ENCODE results near the gene OPCML.

Gene OPCML

DNA sequence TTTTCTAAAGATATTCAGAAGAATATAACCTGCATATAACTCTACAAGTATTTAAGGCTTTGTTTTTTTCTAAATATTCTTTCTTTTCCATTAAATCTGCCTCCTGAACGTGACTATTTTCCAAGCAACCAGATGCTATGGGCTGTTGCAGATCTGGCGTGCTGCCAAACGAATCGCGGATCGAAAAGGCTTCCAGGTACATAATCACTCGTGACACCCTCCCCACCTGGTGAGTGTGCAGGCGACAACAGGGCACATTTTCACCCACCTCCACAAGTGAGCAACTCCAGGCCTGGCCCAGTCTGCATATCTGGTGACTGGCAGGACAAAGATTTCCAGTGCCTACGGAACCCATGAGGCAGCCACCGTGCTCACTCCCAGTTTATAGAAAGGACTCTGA, 660.1 kb downstream of the OPCML start:
- DNase-seq: no peak

DNA sequence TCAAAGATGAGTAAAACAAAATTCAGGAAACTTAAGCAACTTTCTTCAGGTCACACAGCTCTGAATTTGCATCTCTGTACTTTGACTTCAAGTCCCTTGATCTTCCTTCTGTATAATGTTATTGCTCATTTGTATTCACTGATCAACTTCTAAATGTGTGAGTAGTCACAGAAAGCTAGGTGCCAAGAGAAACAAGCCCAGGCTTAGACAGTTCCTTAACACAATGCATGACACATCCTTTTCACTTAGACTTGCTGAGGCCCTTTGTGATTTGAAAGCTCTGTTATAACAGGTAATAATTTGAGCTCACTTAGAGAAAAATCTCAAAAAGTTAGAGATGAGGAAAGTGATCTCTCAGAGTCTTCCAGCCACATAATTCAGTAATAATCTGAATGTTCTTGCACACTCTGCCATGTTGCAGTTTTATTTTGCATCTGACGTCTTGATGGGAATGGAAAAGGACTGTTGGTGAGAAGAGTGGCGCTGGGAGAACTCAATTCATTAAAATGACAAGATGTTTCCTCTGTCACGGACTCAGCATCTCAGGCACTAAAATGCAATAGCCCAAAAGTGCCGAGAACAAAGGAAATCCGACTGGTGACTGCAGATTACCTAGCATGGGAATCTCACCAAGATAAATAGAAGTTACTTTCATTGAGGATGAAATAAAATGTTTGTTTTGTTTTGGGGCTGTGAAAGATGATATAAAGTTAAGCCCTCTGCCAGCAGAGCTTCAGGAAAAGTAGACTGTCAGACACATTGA, 665.3 kb downstream of the OPCML start:
- DNase-seq: no peak

DNA sequence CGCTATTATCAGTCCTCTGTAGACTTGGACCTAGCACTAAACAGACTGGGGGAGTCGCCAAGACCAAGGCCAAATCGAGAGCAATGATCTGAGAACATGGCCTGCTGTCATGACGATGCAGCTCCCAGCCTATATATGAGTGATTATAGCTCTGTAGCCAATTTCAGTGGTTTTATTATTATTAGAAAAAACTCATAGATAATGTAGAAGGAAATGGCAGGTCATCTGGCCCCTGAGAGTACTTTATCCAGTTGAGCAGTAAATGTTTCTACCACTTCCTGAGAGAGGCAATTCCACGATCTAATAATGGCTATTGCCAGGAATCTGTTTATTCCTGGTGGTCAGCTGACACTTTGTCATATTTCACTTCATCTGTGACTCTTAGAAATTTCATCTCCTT, 666.7 kb downstream of the OPCML start:
- no peak for DNase-seq

DNA sequence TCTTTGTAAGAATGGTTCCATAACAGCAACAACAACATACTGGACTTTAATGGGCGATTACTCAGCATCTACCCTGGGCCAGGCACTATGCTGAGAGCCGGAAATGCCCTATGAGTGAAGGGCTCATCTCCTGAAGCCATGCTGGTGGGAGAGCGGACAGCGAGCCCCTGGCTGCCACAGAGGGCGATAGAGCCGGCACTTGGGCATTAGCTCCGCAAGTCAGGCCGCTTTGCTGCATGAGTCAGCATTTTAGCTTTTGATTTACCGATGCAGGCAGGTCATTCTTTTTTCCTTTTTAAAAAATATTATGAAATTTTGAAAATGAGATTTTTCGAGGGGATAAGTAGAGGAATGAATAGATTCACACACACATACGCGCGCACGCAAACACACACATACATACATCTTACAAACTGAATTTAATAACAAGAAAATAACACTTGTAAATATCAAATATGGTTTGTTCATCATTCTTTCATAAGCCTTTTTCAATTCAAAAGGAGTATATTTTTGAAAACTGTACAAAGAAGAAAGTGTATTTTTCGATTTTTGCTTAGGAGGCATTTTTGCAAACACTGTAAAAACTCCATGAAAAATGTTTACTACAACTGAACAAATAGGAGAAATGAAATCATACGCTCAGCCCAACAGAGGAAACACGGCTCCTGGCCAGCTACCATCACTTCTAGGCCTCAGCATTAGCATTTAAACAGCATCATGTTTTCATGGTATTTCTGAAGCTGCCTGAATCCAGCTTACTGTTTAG, 667.3 kb downstream of the OPCML start:
- DNase-seq: no peak

DNA sequence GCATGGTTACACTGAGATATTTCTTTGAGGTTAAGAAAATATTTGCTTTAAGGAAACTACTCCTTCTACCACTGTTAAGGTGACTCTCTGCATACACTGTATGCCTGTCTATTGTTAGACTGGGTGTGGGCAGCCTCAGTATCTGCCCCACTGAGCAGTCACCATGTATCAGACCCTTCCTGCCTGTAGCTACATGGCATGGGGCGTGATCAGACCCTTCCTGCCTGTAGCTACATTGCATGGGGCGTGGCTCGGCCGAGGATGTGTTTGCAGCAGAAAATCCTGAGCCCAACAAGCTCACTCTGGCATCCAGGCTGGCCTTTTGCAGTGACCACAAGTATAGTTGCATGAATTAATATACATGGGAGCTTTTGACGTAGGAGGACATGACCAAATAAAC, 669.4 kb downstream of the OPCML start:
- DNase-seq: no peak

DNA sequence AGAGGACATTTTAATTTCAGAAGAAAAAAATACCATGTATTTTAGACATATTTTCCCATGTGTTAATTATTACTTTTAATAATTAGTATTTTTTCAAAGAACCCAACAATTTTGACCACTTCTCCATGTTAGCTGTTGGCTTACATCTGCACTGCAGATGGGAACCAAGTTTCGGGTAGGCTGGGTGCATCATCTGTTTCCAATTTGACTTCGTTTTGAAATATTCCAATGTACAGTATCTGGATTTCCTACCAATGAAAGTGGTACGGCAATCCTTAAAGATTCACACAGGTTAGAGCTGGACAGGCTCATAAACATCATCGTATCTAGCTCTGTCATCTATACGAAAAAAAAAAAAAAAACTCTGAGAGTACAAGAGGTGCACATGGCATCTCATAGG, 670.2 kb downstream of the OPCML start:
- no peak for DNase-seq

DNA sequence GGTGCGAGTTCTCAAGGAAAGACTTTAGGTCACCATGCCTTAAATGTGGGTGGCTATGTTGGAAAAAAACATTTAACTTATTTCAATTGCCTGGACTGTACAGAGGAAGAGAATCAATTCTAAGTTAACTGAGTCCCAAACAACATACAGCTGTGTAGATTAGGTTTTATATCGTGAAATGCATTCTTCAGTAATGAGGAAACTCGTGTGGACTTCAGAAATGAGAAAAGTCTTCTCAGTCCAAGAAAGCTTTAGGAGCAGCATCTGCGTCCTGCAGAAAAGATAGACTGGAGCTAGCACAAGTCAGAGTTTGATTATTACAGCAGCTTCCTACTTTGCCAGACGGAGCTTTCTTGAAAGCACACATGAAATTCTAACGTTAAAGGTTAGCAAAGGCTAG, 673.0 kb downstream of the OPCML start:
- no peak for DNase-seq

DNA sequence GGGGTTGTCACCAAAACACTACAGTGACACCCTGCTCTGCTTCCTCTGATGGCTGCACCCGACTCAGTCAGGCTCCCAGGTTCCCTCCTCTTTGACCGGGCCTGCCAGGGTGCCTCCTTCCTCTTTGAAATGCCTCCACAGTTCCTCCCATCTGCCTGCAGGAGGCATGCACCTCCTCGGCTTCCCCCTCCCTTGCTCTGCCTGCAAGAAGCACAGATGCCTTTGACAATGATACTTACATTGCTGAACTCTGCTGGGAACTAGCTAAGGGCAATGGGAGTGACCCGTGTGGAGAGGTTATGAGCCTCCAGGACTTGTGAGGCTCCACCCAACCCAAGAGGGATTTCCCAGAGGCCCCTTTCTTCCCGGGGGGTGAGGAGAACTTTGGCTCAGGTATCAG, 674.1 kb downstream of the OPCML start:
- DNase-seq: no peak

DNA sequence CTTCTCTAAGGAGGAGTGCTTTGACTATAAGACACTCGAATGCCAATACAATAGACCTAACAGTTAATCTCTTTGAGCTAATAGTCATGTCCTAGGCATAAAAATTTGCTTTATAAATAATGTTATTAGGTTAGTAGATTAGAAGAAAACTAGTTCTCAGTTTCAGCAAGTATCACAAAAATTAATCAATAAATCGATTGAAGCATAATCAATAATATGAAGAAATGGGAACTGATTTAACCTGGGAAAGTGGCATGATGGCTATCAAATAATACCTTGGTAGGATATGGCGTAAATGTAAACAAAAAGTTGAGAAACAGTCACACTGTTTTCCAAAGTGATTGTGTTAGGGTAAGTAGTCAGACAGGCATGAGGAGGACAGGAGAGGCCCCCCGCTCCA, 676.3 kb downstream of the OPCML start:
- no peak for DNase-seq

DNA sequence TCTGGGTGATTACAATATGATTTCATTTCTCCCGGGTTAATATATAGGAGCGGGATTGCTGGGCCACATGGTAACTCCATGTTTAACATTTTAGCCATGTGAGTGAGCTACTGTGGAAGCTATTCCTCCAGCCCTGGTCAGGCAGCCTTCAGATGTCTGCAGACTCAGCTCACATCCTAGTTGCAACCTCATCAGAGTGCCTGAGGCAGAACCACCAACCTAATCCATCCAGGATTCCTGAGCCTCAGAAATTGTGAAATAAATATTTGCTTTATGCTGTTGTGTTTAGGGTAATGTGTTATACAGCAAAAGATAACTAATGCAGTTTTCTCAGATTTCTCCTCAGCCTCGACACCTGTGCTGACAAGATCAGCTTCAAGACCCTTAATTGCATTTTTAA, 676.8 kb downstream of the OPCML start:
- no peak for DNase-seq

DNA sequence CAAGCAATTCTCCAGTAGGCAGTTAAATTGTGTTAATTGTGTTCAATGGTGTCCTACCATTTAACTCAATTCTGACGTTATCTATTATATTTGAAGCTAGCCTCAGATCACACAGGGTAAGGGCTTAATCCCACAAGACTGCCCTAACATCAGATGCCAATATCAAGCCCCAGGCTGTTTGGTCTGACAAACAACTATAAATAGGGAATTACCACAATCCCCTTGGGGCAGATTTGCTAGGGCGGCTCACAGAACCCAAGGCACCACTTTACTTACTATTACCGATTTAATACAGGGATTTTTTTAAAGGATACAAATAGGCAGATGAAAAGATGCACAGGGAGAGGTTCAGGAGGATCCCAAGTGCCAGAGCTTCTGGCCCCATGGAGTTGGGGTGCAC, 678.4 kb downstream of the OPCML start:
- no peak for DNase-seq

DNA sequence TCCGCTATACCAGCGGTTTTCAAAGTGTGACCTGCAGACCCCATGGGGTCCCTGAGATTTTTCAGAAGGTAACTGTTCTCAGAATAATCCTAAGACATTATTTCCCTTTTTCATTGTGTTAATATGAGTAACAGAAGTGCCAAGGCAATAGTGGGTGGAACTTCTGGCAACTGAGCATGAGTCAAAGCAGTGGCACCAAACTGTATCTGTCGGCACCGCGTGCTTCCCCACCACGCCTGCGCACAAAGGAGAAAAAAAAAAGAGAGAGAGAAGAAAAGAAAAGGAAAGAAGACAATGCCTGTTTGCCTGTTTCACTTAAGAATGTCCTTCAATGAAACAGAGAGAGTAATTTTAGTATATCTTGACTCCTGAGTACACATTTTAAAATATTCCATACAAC, 679.9 kb downstream of the OPCML start:
- DNase-seq: no peak

DNA sequence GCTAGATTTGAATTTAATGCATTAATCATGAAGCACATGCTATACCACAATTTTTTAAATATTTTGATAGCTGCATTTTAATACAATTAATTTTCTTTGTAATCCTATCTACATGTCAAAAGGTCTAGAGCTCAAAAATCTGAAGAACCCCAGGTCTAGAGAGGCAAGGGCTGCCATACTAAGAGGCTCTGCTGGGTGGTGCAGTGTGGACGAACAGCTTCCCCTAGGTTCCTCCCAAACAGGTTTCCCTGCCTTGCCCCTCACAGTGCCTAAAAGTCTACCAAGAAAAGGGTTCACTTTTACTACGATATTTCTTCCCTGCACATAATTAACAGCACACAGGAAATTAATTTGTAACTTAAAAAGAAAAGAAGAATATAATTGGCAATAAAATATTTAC, 681.1 kb downstream of the OPCML start:
- DNase-seq: no peak

DNA sequence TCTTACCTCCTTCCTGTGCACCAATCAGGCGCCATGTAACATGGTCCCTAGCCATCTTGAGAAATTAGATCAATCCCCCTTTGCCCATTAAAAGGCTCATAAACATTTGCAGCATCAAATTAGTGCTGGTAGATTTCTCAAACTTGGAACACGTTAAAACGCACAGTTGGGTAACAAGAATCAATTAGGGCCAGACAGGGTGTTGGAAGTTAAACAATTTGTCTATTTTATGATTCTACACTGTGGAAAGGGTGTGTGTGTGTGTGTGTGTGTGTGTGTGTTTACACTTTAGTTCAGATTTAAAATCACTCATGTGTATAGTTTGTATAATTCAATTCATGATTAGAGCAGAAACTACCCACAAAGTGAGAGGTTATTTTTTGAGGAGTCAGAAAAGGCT, 682.0 kb downstream of the OPCML start:
- no peak for DNase-seq

DNA sequence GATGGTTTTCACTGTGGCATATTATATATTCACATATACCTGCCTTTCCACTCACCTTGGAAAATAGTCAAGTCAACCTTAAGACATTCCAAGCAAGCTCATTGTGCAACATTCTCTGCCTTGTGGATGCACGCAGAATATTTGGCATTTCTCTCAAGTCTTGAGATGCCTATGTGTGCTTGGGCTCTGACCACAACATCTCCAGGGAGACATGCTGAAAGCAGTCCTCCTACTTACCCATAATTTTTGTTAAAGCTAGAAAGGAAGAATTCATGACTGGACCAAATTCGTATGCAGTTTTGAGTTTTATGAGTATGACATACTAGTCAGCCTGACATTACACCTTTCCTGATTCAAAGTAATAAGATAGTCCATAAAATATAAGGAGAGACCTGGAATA, 684.0 kb downstream of the OPCML start:
- DNase-seq: no peak

DNA sequence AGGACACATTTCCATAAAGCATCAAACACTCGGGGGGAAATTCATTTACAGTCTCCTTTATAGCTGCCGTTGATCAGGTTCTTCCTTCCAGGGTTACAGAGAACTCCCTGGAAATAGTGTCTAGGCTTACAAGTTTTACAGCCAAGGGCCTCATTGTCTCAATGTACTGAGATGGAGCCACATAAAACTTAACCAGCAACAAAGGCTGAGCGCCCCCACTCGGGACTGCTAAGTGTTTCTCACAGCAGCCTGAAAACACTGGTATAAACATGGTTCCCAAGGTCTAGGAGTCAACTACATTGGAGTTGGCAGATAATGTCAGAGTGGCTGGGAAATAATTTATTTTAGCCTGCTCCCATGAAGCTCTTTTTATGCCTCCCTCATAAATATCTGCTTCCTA, 686.2 kb downstream of the OPCML start:
- no peak for DNase-seq

DNA sequence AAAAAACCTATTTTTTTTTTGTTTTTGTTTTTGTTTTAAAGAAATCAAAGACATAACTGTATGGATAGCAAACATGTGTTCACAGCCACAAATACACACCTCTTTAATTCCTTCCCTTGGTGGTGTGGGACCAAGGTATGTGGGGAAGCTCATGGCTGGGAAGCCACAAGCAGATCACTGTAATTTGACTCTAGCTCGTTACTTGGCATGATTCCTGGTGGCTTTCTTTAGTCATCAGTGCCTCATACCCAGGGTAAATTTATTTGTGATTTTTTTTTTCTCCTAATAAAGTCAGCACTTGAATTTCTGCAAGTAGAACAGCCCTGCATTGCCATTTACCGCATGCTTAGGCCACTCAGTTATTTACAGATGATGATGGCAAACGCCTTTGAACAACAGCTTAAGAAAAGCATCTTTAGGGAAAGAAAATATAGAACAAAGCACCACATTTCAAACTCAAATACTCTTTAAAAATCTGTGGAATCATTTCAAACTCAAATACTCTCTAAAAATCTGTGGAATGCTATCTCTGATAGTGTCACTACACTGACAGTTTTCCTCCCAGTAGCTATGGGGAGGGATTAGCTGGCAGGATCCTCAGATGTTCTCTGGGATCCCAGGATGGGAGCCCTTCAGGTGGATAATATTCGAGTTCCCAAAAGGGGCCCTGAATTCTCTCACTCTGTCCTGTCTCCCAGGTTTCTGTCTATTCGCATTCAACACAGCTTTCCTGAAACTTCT, 687.2 kb downstream of the OPCML start:
- DNase-seq: no peak

DNA sequence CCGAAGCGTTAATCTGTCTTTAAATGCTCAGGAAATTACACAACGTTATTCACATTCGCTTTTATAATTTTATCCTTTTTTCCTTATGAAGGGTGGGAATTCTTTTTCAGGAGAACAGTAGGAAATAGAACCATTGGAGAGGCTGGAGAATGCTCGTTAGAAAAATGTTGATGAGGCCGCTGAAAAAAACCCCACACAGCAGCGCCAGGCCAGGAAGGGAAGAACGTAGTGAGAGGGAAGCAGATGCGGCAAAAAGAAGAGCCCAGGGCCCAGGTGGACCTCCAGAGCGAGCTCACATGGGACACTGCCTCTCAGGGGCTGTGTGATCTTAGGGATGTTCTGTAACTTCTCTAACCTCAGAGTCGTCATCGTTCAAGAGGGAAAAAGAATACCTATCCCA, 691.6 kb downstream of the OPCML start:
- DNase-seq: no peak

DNA sequence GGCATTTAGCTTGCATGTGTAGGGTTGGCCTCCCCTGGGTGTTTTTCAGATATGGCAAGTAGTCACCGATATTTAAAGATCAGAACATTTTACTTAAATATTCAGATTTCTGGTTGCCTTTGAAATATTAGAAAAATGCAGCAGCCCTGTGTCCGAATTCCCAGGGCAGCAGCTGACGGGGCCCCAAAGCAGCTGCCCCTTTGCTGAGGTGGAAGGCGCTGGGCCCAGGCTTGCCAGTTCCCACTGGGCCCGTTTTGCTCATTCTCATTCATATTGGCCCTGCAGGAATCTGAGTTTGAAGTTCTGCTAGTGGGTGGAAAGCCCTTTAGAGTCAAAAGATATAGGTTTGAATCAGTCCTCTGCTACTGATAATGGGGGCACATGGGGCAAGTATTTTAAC, 692.1 kb downstream of the OPCML start:
- no peak for DNase-seq

DNA sequence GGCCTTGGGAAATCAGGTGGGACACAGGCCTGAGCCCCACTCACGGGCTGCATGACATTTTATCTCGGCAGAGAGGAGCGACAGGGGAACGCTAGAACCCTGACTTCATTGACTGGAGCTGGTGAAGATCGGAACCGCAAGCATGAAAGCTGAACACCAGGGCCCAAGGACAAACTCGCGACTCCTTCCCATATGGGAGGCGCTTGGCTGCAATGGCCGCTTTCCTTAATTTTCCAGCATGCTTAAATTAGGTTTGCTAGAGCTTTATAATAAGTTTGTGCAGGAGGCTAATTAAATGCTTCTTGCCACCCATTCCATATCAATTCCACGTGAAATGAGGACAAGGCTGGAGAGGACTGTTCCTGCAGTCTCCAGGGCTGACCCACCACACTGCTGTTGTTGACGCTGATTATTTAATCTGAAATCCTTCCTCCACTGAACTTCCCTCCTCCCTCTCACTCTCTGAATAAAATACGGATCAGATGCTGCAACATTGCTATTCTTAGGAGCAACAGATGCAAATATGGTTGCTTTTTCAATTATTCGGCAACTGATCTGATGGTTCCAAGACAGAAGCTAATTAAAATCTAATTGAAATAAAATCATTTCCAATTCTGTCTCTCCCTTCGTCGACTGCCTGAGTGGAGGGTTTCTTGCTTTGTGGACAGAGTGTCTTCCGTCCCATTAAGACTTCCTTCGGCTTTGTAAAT, 692.9 kb downstream of the OPCML start:
- no peak for DNase-seq

DNA sequence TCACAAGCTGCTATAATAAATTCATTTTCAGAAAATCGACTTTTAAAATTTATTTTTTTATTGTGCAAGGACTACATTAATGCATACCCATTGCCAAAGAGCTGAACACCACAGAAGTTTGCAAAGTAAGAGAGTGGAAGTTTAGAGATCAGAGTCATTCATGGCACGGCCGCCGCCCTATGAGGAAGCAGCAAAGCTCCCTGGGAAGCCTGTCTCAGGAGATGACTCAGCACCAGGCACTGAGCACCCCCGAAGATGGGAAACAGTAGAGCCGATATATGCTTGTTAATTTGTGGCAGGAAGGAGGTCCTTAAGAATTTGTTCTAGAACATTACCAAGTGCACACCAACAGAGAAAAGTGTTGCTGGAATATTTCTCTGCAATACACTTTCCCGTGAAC, 693.7 kb downstream of the OPCML start:
- no peak for DNase-seq

DNA sequence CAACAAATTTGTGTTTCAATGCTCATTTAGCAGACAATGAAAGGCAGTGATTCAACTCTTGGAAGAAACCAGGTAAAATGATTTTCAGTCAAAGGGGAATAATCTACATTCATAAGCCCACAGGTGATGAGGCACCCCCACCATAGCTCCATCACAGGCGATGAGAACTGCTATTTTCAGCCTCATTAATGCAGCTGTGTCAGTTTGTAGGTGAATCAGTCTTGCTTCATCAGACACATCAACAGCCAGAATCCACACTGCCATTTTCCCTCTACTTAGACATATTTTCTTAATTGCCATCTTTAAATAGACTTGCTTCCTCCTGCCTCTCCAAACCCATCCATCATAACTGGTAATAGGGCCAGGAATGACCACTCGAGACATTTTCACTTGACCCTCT, 701.0 kb downstream of the OPCML start:
- DNase-seq: no peak

DNA sequence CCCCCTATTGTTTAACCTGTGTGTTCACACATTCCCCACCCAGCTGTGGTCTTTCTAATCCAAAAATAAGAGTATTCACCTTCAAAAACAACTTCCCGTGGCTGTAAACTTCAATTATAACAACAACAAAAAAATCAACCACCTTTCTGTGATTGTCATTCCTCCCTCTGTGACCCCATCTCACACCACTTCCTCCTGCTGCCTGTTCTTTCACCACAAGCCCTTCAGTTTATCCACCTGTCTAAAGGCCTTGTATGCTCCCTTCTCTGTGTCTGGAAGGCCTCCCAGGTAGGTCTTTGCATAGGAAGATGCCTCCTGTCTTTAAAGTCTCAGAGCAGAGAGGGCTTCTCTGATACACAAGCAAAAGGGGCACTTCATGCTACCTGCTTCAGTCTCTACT, 707.7 kb downstream of the OPCML start:
- no peak for DNase-seq
